Stimulated activated CD8-positive, alpha-beta memory T cell treated with anti-CD3 and anti-CD28 coated beads, Interleukin-7, amount 100 ng/mL, for 1 hour (primary cell): ENCODE data around the gene RND2.
"Not testable (repeated sequence)": the region's sequence is repeated elsewhere in the genome, so short reads cannot be mapped to it uniquely, and the experiment has no call there.

Experiments used
- DNase-seq, 2 donors: peaks; one replicate each; pipeline ENCODE4 v3.0.0-alpha.2; 2020; ENCODE audit warnings: low read depth in 2 of 2

The RND2 gene, protein sequence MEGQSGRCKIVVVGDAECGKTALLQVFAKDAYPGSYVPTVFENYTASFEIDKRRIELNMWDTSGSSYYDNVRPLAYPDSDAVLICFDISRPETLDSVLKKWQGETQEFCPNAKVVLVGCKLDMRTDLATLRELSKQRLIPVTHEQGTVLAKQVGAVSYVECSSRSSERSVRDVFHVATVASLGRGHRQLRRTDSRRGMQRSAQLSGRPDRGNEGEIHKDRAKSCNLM

DNA sequence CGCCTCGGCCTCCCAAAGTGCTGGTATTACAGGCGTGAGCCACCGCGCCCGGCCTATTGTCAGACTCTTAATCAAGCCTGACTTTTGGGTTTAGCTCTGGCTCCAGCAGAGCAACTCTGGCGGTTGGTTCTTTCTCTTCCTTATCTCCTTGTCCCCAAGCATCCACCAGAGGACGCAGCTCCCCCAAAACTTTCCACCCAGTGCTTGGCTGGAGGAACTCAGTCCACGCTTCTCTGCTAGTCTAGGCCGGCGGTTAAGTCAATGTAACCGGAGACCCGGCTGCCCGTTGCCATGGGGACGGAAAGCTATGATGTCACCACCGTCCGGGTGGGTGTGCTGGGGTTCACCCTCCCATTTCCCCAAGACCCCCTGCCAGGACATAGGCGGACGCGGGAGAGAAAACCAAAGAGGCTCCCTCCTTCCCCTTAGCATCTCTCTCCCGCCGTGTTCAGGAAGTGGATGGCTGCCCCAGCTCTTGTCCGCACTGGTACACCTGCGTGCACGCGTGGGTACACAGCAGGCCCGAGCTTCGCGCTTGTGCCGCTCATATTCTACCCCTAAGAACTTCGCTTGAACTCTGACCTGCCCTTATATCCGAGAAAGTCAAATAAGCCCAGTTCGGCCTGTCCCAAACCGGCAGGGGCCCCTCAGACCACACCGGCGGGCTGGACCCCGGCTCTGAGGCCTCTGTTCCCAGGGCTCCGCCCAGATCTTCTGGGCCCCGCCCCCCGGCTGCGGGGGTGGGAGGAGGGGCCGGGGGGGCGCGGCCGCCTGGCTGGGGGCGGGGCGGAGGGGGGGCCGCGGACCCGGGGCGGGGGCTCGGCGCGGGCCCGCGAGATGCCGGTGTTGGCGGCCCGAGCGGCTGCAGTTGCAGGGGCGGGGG is at the start of gene RND2:
Gene RND2, plus strand, starts transcription at position 825 of the 883 bp plus-strand sequence. CDS start 117 bp downstream, outside the sequence.
- DNase-seq: peak; percentile 51 to 54

DNA sequence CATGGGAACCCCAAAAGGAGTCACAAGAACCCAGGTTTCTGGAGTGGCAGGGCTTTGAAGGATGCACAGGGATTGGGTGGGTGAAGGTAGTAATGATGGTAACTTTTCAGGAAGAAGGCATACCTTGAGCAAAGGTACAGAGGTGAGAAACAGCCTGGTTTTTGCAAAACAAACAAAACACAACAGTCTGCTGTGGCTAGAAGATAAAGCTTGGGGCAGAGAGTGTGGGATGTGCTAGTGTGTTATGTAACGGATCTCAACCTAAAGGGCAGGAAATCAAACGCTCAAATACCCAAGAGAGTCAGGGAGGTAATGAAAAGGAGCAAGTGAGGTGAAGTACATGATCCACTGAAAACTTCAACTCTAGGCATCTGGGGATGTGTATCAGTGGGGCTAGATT is 49.8 kb upstream of the RND2 start:
- DNase-seq: no peak

DNA sequence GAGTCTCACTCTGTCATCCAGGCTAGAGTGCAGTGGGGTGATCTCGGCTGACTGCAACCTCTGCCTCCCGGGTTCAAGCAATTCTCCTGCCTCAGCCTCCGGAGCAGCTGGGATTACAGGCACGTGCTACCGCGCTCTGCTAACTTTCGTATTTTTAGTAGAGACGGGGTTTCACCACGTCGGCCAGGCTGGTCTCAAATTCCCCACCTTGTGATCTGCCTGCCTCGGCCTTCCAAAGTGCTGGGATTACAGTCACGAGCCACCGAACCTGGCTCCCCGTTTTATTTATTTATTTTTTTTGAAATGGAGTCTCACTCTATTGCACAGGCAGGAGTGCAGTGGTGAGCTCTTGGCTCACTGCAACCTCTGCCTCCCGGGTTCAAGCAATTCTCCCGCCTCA is 49.3 kb upstream of the RND2 start:
- not testable (repeated sequence) for DNase-seq

DNA sequence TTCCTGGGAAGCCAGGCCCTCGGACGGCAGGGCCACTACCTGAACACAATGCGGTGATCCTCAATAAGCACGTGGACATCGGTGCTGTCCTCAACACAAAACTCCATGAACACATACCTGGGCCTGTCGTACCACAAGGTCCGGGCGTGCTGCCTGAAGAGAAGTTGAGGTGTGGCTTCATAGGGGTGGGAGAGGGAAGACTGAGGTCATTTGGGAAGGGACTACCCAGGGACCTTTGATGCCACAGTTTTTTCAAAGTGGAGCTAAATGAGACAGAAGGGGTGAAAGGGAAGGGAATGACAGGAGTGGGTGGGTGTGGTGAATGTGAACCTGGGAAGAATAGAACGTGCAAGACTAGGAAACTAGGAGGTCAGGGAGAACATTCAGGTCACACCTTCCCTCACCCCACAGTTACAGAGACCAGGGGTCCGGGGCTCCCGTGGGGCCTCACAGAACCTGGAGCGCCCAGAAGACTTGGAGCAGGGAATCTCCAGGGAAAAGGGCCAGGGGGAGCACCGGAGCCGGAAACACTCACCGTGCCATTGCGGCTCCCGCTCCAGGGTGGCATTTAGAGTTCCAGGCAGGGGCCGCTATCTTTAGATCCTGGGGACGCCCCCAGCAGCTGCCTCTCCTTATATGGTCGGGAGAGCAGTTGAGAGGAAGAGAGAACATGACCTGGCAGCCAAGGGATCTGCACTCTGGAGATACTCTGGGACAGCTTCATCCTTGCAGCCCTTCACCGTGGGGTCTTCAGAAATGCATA is 45.3 kb upstream of the RND2 start, which contains the start of gene PTGES3L:
Gene PTGES3L, minus strand, starts transcription at position 570 of the 763 bp plus-strand sequence. Its CDS starts 27 bp downstream, at position 543.
- no peak for DNase-seq

DNA sequence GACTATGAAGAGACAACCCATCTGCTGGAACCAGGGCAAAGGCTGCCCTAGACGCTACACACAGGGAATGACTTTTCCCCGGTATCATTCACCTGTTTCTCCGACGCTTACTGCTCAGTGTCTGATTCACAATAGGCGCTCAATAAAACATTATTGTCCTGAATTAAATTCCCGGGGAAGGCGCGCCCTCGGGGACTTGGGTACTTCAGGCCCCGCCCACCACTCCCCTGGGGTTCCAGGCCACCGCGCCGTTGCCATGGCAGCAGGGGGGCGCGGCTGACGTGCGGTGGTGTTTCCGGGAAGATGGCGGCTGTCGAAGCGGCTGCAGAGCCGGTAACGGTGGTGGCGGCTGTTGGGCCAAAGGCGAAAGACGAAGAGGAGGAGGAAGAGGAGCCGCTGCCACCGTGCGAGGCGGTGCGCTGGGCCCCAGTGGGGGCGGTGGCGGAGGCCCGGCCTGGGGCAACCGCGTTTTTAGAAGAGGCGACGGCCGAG is 44.7 kb upstream of the RND2 start, which contains the start of gene RUNDC1:
Gene RUNDC1, plus strand, starts transcription at position 292 of the 492 bp plus-strand sequence. Its CDS starts 12 bp downstream, at position 304.
- DNase-seq: peak; percentile 82 to 86

DNA sequence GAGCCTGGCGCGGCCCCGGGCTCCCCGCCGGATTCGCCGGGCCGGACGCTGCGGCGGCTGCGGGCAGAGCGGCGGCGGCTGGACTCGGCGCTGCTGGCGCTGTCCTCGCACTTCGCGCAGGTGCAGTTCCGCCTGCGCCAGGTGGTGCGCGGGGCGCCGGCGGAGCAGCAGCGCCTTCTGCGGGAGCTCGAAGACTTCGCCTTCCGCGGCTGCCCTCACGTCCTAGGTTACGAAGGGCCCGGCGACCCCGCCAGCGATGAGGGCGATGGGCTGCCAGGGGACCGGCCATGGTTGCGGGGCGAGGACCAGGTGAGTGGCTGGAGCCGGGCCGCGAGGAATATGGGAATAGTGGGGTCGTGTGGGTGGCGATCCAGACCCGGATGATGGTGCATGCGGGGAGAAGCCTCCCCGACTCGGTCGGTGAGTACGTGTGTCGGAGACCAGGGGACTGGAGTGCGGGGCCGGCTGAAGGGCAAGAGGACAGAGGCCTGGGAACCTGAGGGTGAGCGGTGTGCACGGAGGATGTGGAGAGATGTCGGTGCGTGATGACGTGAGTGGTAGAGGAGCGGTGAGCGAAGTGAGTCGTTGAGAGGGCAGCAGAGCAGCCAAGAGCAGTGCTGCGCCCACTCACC is 44.1 kb upstream of the RND2 start:
- peak in 1 of 2 donors; percentile 29 for DNase-seq

DNA sequence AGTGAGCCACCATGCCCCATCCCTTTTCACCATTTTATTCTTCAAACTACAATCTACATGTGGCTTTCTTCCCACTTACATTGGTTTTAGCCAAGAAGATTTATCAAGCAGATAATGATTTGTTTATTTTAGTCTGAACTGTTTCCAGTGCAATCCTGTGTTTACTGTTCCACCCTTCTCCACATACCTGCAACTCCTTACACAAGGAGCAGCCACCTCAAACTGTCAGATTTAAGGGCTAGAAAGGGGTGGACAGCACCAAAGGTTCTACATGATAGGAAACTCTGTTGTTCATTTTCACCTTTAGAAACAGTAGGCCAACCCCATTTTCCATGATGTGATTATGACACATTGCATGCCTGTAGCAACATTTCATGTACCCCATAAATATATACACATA is 42.8 kb upstream of the RND2 start:
- no peak for DNase-seq

DNA sequence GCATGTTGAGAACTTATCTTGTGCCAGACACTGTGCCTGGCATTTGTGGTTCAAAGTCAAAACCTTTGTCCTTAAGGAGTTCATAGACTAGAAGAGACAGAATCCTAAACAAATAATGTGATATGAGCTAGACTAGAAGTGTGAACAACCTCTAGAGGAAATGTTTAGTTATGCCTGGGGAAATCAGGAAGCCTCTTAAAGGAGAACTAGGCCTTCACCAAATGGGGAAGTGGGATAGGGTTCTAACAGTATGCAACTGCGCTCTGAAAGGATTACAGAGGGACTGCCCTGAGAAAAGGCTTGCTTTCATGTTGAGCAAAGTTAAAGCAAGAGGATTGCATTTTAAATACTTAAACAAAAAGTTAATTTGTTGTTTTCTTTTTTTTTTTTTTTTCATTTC is 39.8 kb upstream of the RND2 start:
- no peak for DNase-seq

DNA sequence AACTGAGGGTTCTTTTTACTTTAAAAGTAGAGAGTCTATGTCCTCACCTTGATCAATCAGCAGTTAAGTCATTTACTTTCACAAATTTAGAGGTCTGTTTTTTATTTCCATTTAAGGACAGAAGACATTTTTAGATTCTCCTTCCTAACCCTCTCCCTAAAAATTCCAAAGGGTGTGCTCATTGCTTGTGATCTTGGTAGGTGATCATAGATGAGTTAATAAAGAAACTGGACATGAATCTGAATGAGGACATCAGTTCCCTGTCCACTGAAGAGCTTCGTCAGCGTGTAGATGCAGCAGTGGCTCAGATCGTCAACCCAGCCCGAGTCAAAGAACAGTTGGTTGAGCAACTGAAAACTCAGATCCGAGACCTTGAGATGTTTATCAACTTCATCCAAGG is 35.9 kb upstream of the RND2 start:
- DNase-seq: no peak

DNA sequence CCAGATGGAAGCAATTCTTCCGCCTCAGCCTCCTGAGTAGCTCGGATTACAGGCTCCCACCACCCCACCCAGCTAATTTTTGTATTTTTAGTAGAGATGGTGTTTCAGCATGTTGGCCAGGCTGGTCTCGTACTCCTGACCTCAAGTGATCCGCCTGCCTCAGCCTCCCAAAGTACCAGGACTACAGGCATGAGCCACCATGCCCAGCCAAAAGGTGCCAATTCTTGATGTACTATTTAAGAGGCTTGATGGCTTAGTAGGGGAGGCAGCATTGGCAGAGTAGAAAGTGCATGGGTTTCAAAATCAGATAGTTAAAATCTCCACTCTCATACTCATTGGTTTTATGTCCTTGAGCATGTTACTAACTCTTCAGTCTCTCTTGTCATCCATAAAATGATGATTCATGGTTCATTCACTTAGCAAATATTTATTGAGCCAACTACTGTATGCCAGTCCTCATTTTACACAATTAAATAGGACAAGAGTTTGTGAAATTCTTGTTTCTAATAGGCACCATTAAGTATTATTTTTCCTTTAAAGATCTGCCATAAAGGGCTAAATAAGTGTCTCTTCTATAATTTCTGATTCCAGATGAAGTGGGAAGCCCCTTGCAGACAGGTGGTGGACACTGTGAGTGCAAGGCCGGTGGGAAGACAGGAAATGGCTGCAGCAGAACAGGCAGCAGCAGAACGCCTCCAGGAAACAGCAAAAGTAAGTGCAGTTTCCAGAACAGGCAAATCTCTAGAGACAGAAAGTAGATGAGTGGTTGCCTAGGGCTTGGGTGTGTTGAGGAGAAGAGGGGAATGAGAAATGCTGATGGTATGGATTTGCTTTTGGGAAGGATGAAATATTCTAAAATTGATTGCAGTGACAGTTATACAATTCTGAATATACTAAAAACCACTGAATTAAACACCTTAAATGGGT is 35.0 kb upstream of the RND2 start:
- DNase-seq: no peak

DNA sequence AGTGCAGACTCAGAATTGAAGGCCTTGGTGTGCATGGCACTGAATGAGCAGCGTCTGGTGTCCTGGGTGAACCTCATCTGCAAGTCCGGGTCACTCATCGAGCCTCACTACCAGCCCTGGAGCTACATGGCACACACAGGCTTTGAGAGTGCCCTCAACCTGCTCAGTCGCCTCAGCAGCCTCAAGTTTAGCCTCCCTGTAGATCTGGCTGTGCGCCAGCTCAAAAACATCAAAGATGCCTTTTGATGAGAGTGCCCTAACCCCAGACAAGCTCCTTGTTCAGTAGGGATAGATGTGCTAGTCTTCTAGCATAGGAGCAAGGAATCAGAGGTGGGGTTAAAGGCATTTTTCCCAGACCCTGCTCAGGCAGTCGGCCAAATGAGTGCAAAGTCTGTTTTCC is 33.6 kb upstream of the RND2 start:
- DNase-seq: no peak

DNA sequence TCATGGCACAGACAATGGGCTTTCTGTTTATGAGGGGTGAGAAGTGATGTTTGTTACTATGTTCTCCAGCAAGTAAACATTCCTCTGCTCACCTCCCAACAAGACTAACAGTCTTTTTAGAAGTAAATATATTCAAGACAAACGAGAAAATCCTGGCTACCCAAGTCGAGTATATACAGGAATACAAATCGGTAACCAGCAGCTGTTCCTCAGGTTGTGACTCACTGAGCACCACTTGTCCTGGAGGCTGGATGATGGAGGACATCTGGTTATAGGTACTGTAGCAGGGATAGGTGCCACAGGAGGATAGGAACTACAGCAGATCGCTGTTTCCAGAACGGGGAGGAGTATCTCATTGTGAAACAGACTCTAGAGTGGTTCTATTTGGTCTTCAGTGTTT is 32.2 kb upstream of the RND2 start:
- no peak for DNase-seq

DNA sequence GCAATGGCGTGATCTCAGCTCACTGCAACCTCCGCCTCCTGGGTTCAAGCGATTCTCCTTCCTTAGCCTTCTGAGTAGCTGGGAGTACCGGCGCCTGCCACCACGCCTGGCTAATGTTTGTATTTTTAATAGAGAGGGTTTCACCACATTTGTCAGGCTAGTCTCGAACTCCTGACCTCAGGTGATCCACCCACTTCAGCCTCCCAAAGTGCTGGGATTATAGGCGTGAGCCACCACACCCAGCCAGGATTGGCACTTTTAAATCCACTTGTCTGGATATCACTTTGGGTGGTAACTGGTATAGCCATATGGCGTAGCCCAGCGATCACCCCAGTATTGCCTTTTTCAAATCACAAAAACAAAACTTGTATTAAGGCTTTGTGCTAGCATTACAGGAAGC is 31.1 kb upstream of the RND2 start:
- not testable (repeated sequence) for DNase-seq

DNA sequence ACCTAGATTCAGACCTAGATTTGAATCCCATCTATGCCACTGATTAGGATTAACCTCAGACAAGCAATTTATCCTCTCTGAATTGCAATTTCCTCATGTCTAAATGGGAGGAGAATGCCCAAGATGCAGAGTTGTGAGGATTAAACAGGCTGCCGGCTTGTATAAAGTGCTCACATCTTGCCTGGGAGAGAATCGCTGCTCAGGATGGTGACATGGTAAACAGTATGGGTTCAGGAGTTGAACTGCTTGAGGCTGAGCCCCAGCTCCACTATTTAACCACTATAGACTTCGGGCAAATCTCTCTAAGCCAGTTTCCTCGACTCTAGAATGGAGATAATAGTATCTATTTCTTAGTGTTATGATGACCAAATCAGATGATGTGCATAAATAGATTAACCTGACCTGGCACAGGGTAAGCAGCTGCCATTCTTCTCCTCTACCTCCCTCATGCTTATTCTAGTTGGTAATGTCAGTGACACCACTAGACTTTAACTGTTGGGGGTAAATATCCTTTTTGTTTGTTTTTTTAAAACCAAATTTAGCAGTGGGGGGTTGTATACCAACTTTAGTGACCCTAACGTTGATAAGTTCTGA is 27.5 kb upstream of the RND2 start:
- DNase-seq: no peak

DNA sequence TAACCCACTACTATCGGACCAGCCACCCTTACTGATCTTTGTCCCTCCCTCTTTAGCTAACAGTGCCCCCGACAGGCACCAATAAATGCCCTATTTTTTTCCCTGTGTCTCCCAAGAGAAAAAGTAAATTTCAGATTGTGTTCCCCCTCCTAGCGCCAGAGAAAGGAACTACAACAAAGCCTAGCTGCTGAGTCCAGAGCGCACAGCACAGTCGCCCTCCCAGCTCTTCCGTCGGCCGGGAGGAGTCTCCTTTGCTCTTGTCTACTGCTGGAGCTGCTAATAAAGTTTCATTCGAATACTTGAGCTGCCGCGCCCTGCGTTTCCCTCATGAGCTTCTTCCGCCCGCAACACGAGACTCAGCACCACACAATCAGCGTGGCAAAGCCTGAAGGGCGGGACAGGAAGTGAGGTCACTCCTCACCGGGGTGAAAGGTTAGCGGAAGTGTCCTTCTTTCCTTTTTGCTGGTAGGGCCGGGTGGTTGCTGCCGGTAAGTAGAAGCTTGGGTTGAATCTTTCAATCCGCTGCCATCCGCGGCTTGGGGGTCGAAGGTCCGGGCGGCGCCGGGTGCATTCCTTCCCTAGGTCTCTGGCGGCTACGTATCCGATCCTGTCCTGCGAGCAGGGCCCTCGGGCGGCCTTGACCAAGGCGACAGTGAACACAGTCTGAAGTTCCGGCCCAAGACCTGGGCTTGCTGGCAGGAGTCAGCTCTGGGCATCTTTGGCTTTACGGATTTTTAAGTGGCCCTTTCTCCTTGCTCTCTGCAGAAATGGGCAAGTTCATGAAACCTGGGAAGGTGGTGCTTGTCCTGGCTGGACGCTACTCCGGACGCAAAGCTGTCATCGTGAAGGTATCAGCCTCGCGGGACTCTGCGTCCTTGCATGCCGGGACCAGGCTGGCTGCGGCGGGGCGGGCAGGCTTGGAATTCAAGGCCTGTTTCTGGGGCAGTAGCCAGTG is 26.8 kb upstream of the RND2 start, which contains the start of gene RPL27:
Gene RPL27, plus strand, starts transcription at position 436 of the 955 bp plus-strand sequence. Its CDS starts 332 bp downstream, at position 768.
- peak; percentile 95 to 97 for DNase-seq

DNA sequence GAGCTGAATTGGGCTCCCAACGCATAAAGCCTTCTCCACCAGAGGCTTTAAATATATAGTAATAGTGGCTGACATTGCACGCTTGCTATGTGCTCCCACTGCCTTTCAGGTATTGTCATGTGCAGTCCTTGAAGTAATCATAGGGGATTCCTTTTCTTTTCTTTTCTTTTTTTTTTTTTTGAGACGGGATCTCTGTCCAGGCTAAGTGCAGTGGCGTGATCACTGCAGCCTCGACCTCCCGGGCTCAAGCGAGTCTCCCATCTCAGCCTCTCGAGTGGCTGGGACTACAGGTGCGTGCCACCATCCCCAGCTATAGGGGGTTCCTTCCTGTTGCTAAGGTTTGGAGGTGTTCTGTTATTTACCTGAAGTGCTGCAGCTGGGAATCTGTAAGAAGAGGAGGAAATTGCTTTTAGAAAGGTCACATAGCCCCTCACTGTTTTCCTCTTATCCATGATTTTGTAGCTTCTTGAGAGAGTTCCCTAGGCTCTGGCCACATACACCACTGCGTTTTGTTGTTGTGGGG is 26.0 kb upstream of the RND2 start:
- DNase-seq: no peak

DNA sequence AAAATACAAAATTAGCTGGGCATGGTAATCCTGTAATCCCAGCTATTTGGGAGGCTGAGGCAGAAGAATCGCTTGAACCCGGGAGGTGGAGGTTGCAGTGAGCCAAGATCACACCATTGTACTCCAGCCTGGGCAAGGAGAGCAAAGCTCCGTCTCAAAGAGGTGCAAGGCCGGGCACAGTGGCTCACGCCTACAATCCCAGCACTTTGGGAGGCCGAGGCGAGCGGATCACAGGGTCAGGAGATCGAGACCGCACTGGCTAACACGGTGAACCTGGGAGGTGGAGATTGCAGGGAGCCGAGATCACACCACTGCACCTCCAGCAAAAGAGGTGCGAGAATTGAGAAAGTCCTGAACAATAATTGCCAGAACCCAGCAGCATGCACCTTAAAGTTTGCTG is 24.1 kb upstream of the RND2 start:
- not testable (repeated sequence) for DNase-seq

DNA sequence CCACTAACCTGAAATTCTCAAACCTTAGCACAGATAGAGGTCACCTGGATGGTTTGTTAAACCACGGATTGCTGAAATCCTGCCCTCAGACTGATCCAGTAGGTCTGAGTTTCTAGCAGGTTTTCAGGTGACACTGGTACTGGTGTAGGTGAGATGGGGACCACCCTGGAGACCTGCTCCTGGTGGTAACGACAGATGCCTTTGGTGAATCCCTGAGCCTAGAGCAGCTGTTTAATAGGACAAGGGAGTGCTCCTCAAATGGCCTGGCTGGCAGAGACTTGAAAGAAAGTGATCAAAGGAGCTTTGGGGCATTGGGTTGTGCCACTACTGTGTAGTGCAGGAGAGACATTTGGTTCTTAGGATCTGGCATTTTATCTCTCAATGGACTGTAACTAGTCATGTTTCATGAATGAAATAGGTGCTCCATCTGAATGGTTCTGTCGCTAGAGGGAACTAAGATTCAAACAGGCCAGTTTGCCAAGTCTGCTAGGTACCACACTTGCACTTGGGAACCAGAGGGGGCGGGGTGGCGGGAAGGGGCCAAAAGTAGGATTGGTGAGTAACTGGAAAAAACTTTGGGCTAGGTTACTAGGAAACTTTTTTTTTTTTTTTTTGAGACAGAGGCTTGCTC is 21.4 kb upstream of the RND2 start:
- DNase-seq: no peak
